A549 (cell line): ENCODE measurements around the gene CORO2B. TPM values are rescaled to one million over a fixed set of nuclear protein-coding genes. Genes with fewer than 3 reads are reported as not detected.

Source experiments
- ATAC-seq, 2 experiments: fragments of 200-7000 bp in 1 of 2; fragments of >200 bp in 1 of 2; cut with Nextera tagmentation in 1 of 2; cut with Tn5 transposase in 1 of 2; 3 replicates each; pipeline versions ENCODE4 v1.8.0 to v1.9.1; 2018 to 2020; ENCODE audit warnings: mild to moderate bottlenecking in 1 of 2, moderate library complexity in 1 of 2
- CTCF ChIA-PET: fragments of 300-600 bp; sonication (Branson Sonifier 250); formaldehyde crosslinking; extraction: SDS; loops from one replicate; lab custom pipeline; 2021; ENCODE audit warnings: antibody characterized with exemption, inconsistent platforms; lab: Yijun Ruan, JAX
- POLR2A ChIA-PET: fragments of 350-600 bp; formaldehyde crosslinking; extraction: SDS; loops from one replicate; lab custom pipeline; 2021; ENCODE audit warnings: antibody characterized with exemption, inconsistent platforms; lab: Yijun Ruan, JAX
- DNase-seq, 2 experiments: peaks; one replicate each; pipeline versions ENCODE4 v3.0.0 to v3.0.0-alpha.2; 2011 to 2016; ENCODE audit warnings: low read depth in 1 of 2, low spot score in 1 of 2
- FAIRE-seq: peaks from 2 replicates; lab custom pipeline; 2011; peaks lifted over from hg19 to GRCh38; lab: Jason Lieb, UNC
- H3K27ac ChIP-seq, 2 experiments: fragments of >200 bp; sonication (Bioruptor Twin); formaldehyde crosslinking; 3 replicates each; pipeline ENCODE4 v1.5.1; 2016 to 2017
- H3K4me1 ChIP-seq: fragments of >200 bp; sonication (Bioruptor Twin); formaldehyde crosslinking; 3 replicates; pipeline ENCODE4 v1.6.1; 2016
- H3K4me2 ChIP-seq: fragments of >200 bp; sonication (Bioruptor Twin); formaldehyde crosslinking; 3 replicates; pipeline ENCODE4 v1.6.1; 2016
- H3K4me3 ChIP-seq: fragments of >200 bp; sonication (Bioruptor Twin); formaldehyde crosslinking; 3 replicates; pipeline ENCODE4 v1.5.1; 2016
- H3K9me3 ChIP-seq: fragments of >200 bp; sonication (Bioruptor Twin); formaldehyde crosslinking; 3 replicates; pipeline ENCODE4 v1.6.1; 2016
- BHLHE40 ChIP-seq: IDR thresholded peaks from 2 replicates; pipeline ENCODE4 v1.6.1; 2012; ENCODE audit warnings: low read depth, low read length, inconsistent platforms
- CBX2 ChIP-seq: fragments of 200-600 bp; sonication (generic); IDR thresholded peaks from 2 replicates; pipeline ENCODE4 v1.6.1; 2016; ENCODE audit warnings: low read depth, mild to moderate bottlenecking, borderline replicate concordance
- CBX8 ChIP-seq: fragments of 200-600 bp; sonication (generic); IDR thresholded peaks from 2 replicates; pipeline ENCODE4 v1.6.1; 2016
- CHD4 ChIP-seq: fragments of 200-600 bp; sonication (generic); IDR thresholded peaks from 2 replicates; pipeline ENCODE4 v1.6.1; 2016; ENCODE audit warnings: antibody characterized with exemption, mild to moderate bottlenecking, borderline replicate concordance
- EHF ChIP-seq: fragments of 250-450 bp; sonication (Bioruptor Pico); IDR thresholded peaks from 2 replicates; pipeline ENCODE4 v1.5.0; 2020; ENCODE audit warnings: mild to moderate bottlenecking
- EP300 ChIP-seq, 2 experiments: fragments of >200 bp; sonication (Bioruptor Twin); formaldehyde crosslinking; IDR thresholded peaks; 2 replicates in 1 of 2; 3 replicates in 1 of 2; pipeline ENCODE4 v1.6.1; 2016 to 2017
- FOSL2 ChIP-seq, 2 experiments: fragments of 450-650 bp in 1 of 2; fragments of >200 bp in 1 of 2; sonication (Bioruptor Twin) in 1 of 2; formaldehyde crosslinking; IDR thresholded peaks; 2 replicates each; pipeline versions ENCODE4 v1.5.0 to v1.6.1; 2016 to 2020; ENCODE audit warnings: mild to moderate bottlenecking in 1 of 2, moderate library complexity in 1 of 2
- GATA3 ChIP-seq: IDR thresholded peaks from 2 replicates; pipeline ENCODE4 v1.6.1; 2012; ENCODE audit warnings: borderline replicate concordance
- HOXA7 ChIP-seq: fragments of 250-450 bp; sonication (Bioruptor Pico); IDR thresholded peaks from 2 replicates; pipeline ENCODE4 v1.5.0; 2020; ENCODE audit warnings: mild to moderate bottlenecking, moderate library complexity
- HOXB13 ChIP-seq: fragments of 250-450 bp; sonication (Bioruptor Pico); IDR thresholded peaks from 2 replicates; pipeline ENCODE4 v1.5.0; 2020; ENCODE audit warnings: low read depth, mild to moderate bottlenecking, moderate library complexity
- HOXB5 ChIP-seq: fragments of 250-450 bp; sonication (Bioruptor Pico); IDR thresholded peaks from 2 replicates; pipeline ENCODE4 v1.5.0; 2020; ENCODE audit warnings: mild to moderate bottlenecking, moderate library complexity
- JUN ChIP-seq, 2 experiments: fragments of >200 bp; sonication (Bioruptor Twin); formaldehyde crosslinking; IDR thresholded peaks; 2 replicates in 1 of 2; 3 replicates in 1 of 2; pipeline ENCODE4 v1.6.1; 2016 to 2017
- JUNB ChIP-seq: fragments of >200 bp; sonication (Bioruptor Twin); formaldehyde crosslinking; IDR thresholded peaks from 2 replicates; pipeline ENCODE4 v1.6.1; 2016
- KDM5A ChIP-seq: fragments of 200-600 bp; sonication (generic); IDR thresholded peaks from 2 replicates; pipeline ENCODE4 v1.6.1; 2016; ENCODE audit warnings: antibody characterized with exemption, mild to moderate bottlenecking
- MAFK ChIP-seq: fragments of 450-650 bp; IDR thresholded peaks from 2 replicates; pipeline ENCODE4 v1.6.1; 2014; ENCODE audit not compliant: partially characterized antibody
- MYC ChIP-seq: IDR thresholded peaks from 2 replicates; pipeline ENCODE4 v1.6.1; 2012; ENCODE audit warnings: mild to moderate bottlenecking, inconsistent platforms, low read length, improper control_type of control experiment, borderline replicate concordance
- NFE2L2 ChIP-seq: fragments of 150-350 bp; conservative IDR thresholded peaks from 2 replicates; pipeline ENCODE4 v1.6.1; 2014; ENCODE audit warnings: low read length
- NR3C1 ChIP-seq: fragments of >200 bp; sonication (Bioruptor Twin); formaldehyde crosslinking; IDR thresholded peaks from 3 replicates; pipeline ENCODE4 v1.6.1; 2017
- POLR2AphosphoS2 ChIP-seq: conservative IDR thresholded peaks from 2 replicates; pipeline ENCODE4 v1.6.1; 2012; ENCODE audit warnings: low read length, improper control_type of control experiment, inconsistent platforms
- RARB ChIP-seq: fragments of 250-450 bp; sonication (Bioruptor Pico); IDR thresholded peaks from 2 replicates; pipeline ENCODE4 v1.8.0; 2021; ENCODE audit warnings: mild to moderate bottlenecking, moderate library complexity
- TP53 ChIP-seq: fragments of 250-450 bp; sonication (Bioruptor Pico); IDR thresholded peaks from 2 replicates; pipeline ENCODE4 v1.5.0; 2021; ENCODE audit warnings: mild to moderate bottlenecking, moderate library complexity
- ZSCAN20 ChIP-seq: fragments of 250-450 bp; sonication (Bioruptor Pico); IDR thresholded peaks from 2 replicates; pipeline ENCODE4 v1.8.0; 2022; ENCODE audit warnings: mild to moderate bottlenecking, moderate library complexity
- WGBS: methylation state at CpG from one replicate; pipeline ENCODE4 v1.1.6; 2017; ENCODE audit errors: missing lambda C conversion rate; 5-methylcytosine and 5-hydroxymethylcytosine counted together
- polyA plus RNA-seq, 4 experiments: library from polyadenylated mRNA; depleted of rRNA in 3 of 4; stranded (reverse); fragments of >200 nt; fragmentation: RNase III in 1 of 4; extraction: RNeasy Plus Mini Kit Qiagen cat#74134 plus additional on column Dnase treatment in 1 of 4; gene quantifications; 2 replicates in 3 of 4; 3 replicates in 1 of 4; pipeline ENCODE4 v1.2.3, GENCODE V29; 2011 to 2017
- TF ChIP-seq, protein P1 (sequence below): fragments of >200 bp; sonication (Bioruptor Twin); formaldehyde crosslinking; IDR thresholded peaks from 2 replicates; pipeline ENCODE4 v1.6.1; 2016
- TF ChIP-seq, protein P2 (sequence below): fragments of >200 bp; sonication (Bioruptor Twin); formaldehyde crosslinking; IDR thresholded peaks from 3 replicates; pipeline ENCODE4 v1.5.1; 2016
- TF ChIP-seq, protein P3 (sequence below): fragments of 200-600 bp; sonication (generic); IDR thresholded peaks from 2 replicates; pipeline ENCODE4 v1.6.1; 2016; ENCODE audit warnings: antibody characterized with exemption, mild to moderate bottlenecking, moderate library complexity
- TF ChIP-seq, protein P4 (sequence below): fragments of >200 bp; sonication (Bioruptor Twin); formaldehyde crosslinking; IDR thresholded peaks from 3 replicates; pipeline ENCODE4 v1.6.1; 2016

Gene CORO2B
- polyA plus RNA-seq, 2 of the 4 experiments (the other 2 are of a cell fraction): 2.0 to 2.3 TPM

DNA sequence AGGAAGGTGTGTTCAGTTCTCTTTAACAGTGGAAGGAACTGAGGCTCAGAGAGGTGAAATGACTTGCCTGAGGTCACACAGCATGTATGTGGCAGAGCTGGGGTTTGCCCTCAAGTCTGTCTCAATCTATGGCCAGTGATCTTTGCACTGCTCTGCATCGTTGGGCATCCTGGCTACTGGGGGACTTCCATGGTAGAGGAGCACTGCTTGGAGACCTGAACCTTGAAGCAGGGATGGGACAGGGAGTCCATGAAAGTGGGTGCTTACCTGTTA lies 2.0 kb downstream of the CORO2B start:
- ChIA-PET CTCF (interaction anchor here (0.5 to 4.4 kb wide), 16 partner anchors 11 to 345 kb away, joined by 3 to 33 read pairs (median 3); no protein-coding TSS in a partner anchor), POLR2A (no interaction called here)
- Histone ChIP-seq H3K9me3 (no peaks in the 10 kb centered on the region), H3K4me3 (no peak overlapping the region), H3K4me1 (peaks cover 8% of the 10 kb centered on the region), H3K27ac (no peak overlapping the region), H3K4me2 (no peak overlapping the region)
- FAIRE-seq: no peak
- TF ChIP-seq JUN (IDR thresholded peaks at IDR 0.05) (no peak), EP300 (IDR thresholded peaks at IDR 0.05) (no peak), HOXB5 (CRISPR knock-in tag) (no peak), CHD4 (no peak), RARB (no peak), POLR2AphosphoS2 (no peak), MAFK (no peak), ZSCAN20 (no peak)
- TF ChIP-seq, protein P1, sequence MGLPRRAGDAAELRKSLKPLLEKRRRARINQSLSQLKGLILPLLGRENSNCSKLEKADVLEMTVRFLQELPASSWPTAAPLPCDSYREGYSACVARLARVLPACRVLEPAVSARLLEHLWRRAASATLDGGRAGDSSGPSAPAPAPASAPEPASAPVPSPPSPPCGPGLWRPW: no peak
- TF ChIP-seq, protein P2, sequence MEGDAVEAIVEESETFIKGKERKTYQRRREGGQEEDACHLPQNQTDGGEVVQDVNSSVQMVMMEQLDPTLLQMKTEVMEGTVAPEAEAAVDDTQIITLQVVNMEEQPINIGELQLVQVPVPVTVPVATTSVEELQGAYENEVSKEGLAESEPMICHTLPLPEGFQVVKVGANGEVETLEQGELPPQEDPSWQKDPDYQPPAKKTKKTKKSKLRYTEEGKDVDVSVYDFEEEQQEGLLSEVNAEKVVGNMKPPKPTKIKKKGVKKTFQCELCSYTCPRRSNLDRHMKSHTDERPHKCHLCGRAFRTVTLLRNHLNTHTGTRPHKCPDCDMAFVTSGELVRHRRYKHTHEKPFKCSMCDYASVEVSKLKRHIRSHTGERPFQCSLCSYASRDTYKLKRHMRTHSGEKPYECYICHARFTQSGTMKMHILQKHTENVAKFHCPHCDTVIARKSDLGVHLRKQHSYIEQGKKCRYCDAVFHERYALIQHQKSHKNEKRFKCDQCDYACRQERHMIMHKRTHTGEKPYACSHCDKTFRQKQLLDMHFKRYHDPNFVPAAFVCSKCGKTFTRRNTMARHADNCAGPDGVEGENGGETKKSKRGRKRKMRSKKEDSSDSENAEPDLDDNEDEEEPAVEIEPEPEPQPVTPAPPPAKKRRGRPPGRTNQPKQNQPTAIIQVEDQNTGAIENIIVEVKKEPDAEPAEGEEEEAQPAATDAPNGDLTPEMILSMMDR: no peak
- WGBS: 70% methylated on average over 1 of the region's 1 CpG
- no peak for DNase-seq
- no peak for ATAC-seq

DNA sequence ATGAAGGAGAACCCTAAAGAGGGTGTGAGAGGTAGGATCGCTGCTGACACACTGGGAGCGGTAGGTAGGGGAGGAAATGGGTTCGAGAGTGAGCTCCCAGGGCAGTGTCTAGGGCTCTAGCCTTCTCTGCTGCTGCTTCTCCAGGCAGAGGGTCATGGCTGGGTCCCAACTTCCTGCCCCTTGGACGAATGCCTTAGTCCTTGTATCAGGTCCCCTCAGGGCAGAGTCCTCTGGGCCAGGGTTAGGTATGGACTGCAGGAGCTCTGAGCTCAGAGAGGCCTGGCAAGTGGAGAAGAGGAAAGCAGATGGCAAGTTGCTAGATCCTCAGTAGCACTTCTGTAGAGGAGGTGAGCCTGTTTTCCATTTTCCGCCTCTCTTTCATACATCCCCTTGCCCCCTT lies 2.9 kb downstream of the CORO2B start:
- Histone ChIP-seq H3K4me2 (no peak overlapping the region), H3K9me3 (no peaks in the 10 kb centered on the region), H3K27ac (no peak overlapping the region), H3K4me1 (peaks cover 17% of the 10 kb centered on the region), H3K4me3 (no peak overlapping the region)
- ATAC-seq (no peak), DNase-seq (no peak), FAIRE-seq (no peak)
- ChIA-PET CTCF (interaction anchor here (1.0 to 4.4 kb wide), 11 partner anchors 10 to 294 kb away, joined by 3 to 33 read pairs (median 7); no protein-coding TSS in a partner anchor), POLR2A (no interaction called here)
- TF ChIP-seq MYC (no peak), FOSL2 (IDR thresholded peaks at IDR 0.05) (no peak), FOSL2 (CRISPR knock-in tag; IDR thresholded peaks at IDR 0.05) (no peak), NFE2L2 (no peak)
- 72% methylated on average over 5 of the region's 5 CpGs for WGBS

DNA sequence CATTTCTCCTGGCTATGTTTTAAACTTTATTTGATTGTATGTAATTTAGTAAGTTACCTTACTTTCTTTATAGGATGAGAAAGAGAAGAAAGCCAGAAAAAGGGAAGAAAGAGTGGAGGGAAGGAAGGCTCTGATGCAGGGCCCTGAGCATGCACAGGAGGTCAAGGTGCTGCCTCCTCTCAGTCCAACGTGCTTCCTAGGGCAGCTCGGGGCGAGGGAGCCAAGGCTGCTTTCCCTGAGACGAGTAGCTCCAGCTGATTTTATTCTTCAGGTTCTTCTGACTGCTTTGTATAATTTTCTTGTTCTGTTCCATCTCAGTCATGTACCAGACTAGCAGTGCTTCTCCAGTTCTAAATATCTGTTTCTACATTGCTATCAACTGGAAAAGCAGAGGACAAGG lies 3.4 kb downstream of the CORO2B start:
- CTCF ChIA-PET: interaction anchor here (1.0 to 4.4 kb wide), 6 partner anchors 22 to 294 kb away, joined by 3 to 33 read pairs (median 12); no protein-coding TSS in a partner anchor
- no peak for DNase-seq
- ATAC-seq: no peak
- Histone ChIP-seq H3K27ac (no peak overlapping the region), H3K4me3 (no peak overlapping the region), H3K4me1 (peaks cover 17% of the 10 kb centered on the region), H3K4me2 (no peak overlapping the region), H3K9me3 (no peaks in the 10 kb centered on the region)
- WGBS: 78% methylated on average over 4 of the region's 4 CpGs
- POLR2A ChIA-PET: no interaction called here
- no peak for FAIRE-seq
- TF ChIP-seq TP53 (CRISPR knock-in tag) (no peak), HOXB13 (no peak), GATA3 (no peak), POLR2AphosphoS2 (no peak), NFE2L2 (no peak), JUNB (no peak), CBX2 (no peak), NR3C1 (no peak), JUN (IDR thresholded peaks at IDR 0.05) (no peak), CBX8 (no peak)

DNA sequence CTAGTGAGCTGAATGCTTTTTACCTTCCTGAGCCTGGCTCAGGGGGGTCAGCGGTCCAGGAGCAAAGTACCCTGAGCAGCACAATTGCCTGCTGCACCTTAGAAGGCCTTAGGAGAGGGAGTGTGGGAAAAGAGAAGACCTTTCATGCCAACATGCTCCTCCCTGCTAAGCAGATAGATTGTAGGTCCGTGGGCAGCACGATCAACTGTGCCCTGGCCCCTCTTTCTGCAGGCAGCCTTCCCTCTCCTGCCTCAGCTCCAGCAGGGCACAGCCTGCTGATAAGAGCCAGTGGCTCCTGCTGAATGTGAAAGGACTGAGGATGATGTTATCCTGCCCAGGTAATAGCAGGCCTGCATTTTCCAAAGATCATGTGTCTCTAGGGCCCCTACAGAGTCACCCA lies 4.1 kb downstream of the CORO2B start:
- POLR2A ChIA-PET: no interaction called here
- DNase-seq (no peak), FAIRE-seq (no peak), ATAC-seq (no peak)
- Histone ChIP-seq H3K4me1 (peaks cover 15% of the 10 kb centered on the region), H3K4me3 (no peak overlapping the region), H3K4me2 (no peak overlapping the region), H3K9me3 (no peaks in the 10 kb centered on the region), H3K27ac (no peak overlapping the region)
- WGBS: 78% methylated on average over 3 of the region's 3 CpGs
- CTCF ChIA-PET: interaction anchor here (1.0 to 4.4 kb wide), 4 partner anchors 22 to 91 kb away, joined by 3 to 33 read pairs (median 17); no protein-coding TSS in a partner anchor
- TF ChIP-seq, protein P3, sequence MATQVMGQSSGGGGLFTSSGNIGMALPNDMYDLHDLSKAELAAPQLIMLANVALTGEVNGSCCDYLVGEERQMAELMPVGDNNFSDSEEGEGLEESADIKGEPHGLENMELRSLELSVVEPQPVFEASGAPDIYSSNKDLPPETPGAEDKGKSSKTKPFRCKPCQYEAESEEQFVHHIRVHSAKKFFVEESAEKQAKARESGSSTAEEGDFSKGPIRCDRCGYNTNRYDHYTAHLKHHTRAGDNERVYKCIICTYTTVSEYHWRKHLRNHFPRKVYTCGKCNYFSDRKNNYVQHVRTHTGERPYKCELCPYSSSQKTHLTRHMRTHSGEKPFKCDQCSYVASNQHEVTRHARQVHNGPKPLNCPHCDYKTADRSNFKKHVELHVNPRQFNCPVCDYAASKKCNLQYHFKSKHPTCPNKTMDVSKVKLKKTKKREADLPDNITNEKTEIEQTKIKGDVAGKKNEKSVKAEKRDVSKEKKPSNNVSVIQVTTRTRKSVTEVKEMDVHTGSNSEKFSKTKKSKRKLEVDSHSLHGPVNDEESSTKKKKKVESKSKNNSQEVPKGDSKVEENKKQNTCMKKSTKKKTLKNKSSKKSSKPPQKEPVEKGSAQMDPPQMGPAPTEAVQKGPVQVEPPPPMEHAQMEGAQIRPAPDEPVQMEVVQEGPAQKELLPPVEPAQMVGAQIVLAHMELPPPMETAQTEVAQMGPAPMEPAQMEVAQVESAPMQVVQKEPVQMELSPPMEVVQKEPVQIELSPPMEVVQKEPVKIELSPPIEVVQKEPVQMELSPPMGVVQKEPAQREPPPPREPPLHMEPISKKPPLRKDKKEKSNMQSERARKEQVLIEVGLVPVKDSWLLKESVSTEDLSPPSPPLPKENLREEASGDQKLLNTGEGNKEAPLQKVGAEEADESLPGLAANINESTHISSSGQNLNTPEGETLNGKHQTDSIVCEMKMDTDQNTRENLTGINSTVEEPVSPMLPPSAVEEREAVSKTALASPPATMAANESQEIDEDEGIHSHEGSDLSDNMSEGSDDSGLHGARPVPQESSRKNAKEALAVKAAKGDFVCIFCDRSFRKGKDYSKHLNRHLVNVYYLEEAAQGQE: no peak
- TF ChIP-seq GATA3 (no peak), KDM5A (no peak), EHF (no peak), HOXA7 (no peak), BHLHE40 (no peak)
- TF ChIP-seq, protein P1: no peak
- TF ChIP-seq, protein P4, sequence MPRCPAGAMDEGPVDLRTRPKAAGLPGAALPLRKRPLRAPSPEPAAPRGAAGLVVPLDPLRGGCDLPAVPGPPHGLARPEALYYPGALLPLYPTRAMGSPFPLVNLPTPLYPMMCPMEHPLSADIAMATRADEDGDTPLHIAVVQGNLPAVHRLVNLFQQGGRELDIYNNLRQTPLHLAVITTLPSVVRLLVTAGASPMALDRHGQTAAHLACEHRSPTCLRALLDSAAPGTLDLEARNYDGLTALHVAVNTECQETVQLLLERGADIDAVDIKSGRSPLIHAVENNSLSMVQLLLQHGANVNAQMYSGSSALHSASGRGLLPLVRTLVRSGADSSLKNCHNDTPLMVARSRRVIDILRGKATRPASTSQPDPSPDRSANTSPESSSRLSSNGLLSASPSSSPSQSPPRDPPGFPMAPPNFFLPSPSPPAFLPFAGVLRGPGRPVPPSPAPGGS: no peak
